Measurements from ENCODE around the gene GRIP1.

The GRIP1 gene

DNA sequence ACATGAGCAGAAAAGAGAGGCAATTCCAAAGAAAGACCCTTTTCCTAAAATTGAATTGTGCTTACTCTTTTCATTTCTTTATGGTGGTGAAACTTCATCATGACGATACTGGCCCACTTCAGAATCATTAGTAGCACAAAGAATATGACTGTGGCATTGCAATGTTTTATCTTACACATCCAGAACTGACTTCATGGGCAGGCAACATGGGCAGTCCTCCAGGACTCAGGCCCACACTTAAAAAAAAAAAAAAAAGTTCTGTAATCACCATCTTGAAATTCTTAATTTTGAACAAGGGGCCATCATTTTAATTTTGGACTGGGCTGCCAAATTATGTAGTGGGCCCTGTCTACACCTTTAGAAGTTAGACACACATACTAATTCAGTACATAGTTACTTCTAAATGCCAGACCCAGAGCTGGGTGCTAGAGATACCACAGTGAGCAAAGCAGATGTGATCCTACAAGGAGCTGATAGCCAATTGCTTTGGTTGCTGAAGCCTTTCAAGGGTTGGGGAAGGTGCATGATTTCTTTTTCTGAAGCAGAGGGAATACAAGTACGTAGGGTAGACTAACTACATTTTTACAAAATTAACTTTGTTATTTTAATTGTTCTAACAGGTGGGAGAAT is 341.4 kb downstream of the GRIP1 start:
- Histone ChIP-seq H3K4me3 (ENCODE audit: low read depth, low read length) (no peak overlapping the region), H3K9me3 (no peaks in the 10 kb centered on the region), H3K4me1 (no peaks in the 10 kb centered on the region), H3K36me3 (no peaks in the 10 kb centered on the region), H3K27me3 (no peaks in the 10 kb centered on the region)
- no peak for DNase-seq
- TF ChIP-seq, protein P1, sequence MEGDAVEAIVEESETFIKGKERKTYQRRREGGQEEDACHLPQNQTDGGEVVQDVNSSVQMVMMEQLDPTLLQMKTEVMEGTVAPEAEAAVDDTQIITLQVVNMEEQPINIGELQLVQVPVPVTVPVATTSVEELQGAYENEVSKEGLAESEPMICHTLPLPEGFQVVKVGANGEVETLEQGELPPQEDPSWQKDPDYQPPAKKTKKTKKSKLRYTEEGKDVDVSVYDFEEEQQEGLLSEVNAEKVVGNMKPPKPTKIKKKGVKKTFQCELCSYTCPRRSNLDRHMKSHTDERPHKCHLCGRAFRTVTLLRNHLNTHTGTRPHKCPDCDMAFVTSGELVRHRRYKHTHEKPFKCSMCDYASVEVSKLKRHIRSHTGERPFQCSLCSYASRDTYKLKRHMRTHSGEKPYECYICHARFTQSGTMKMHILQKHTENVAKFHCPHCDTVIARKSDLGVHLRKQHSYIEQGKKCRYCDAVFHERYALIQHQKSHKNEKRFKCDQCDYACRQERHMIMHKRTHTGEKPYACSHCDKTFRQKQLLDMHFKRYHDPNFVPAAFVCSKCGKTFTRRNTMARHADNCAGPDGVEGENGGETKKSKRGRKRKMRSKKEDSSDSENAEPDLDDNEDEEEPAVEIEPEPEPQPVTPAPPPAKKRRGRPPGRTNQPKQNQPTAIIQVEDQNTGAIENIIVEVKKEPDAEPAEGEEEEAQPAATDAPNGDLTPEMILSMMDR (IDR thresholded peaks at IDR 0.05; ENCODE audit: low read depth, low read length), result no peak

DNA sequence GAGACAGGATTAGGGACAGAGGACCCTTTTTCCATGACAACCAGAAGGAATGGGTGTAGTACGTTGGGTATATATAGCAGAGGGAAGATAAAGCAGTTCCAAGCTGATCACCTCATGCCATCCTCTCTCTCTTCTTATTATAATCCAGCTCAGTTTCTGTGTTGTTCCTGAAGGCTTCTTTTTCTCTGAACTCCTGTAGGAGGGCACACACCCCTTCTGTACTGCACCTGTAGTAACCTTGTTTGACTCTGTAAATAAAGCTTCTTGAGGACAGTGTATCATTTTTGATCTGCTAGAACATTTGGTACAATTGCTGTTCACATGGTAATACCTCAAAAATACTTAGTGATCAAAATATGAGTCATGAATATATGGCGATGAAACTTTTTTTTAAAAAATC is 343.1 kb downstream of the GRIP1 start:
- no peak for DNase-seq
- no peaks in the 10 kb centered on the region for H3K9me3 ChIP-seq
- no peak overlapping the region for H3K4me3 ChIP-seq (ENCODE audit: low read depth, low read length)
- TF ChIP-seq, protein P1 (IDR thresholded peaks at IDR 0.05; ENCODE audit: low read depth, low read length), result no peak
- H3K4me1 ChIP-seq, result no peaks in the 10 kb centered on the region
- no peaks in the 10 kb centered on the region for H3K27me3 ChIP-seq
- H3K36me3 ChIP-seq, result no peaks in the 10 kb centered on the region; the same call in 1 of the 2 replicates

DNA sequence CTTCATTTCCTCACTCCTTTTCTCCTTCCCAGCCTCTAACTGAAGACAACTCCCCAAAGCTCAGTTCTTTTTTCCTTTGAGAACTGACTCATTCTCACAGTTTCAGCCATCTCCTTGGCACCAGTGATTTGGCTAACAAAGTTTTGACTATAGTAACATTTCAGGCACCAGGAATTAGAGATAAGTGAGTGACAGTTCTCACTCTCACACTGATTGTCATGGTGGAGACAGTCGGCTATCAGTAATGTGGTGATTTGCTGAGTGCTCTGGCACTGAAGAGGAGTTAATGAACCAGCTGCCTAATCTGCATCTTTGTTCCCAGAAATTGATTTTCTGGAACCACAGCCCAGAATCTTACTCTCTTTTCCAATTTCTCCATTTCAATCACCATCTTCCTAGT is 347.1 kb downstream of the GRIP1 start:
- DNase-seq, result no peak
- TF ChIP-seq, protein P1 (IDR thresholded peaks at IDR 0.05; ENCODE audit: low read depth, low read length), result no peak

DNA sequence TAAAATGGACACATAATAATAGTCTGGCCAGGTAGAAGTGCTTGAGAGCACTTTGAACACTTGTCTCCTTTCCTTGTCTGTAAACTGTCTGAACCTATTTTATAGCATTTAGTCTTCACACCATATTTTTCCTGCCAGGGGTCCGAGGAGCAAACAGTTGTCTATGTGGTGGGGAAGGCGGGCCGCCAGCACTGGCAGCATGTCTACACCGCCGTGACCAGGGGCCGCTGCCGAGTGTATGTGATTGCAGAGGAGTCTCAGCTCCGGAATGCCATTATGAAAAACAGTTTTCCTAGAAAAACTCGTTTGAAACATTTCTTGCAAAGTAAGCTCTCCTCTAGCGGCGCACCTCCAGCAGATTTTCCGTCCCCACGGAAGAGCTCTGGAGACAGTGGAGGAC is 347.9 kb downstream of the GRIP1 start:
- no peaks in the 10 kb centered on the region for H3K27me3 ChIP-seq
- DNase-seq, result no peak
- no peaks in the 10 kb centered on the region for H3K4me1 ChIP-seq
- no peaks in the 10 kb centered on the region; the same call in 1 of the 2 replicates for H3K36me3 ChIP-seq
- no peaks in the 10 kb centered on the region for H3K9me3 ChIP-seq
- TF ChIP-seq, protein P1 (IDR thresholded peaks at IDR 0.05; ENCODE audit: low read depth, low read length), result no peak
- H3K4me3 ChIP-seq (ENCODE audit: low read depth, low read length), result no peak overlapping the region

More for the DNA sequence above, 347.1 kb downstream of the GRIP1 start:
- Histone ChIP-seq H3K4me1 (no peaks in the 10 kb centered on the region), H3K4me3 (ENCODE audit: low read depth, low read length) (no peak overlapping the region), H3K9me3 (no peaks in the 10 kb centered on the region), H3K36me3 (no peaks in the 10 kb centered on the region; the same call in 1 of the 2 replicates), H3K27me3 (no peaks in the 10 kb centered on the region)

DNA sequence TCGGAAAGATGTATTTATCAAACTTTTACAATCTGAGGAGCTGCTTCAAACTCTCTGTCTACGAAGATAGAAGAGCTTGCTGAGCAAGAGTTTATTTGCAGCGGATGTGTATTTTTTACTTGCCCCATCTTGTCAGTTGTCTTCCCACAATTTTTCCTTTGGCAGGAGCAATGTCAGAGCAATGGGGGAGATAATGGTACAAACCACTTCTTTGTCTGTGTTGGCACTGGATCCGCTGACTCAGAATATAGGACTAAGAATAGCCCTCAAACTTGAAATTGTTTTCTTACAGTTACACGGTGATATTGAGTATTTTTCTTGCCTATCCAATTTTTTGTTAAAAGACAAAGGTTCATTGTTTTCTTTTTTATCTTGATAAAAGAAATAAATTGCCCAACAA is 348.9 kb downstream of the GRIP1 start:
- TF ChIP-seq, protein P1 (IDR thresholded peaks at IDR 0.05; ENCODE audit: low read depth, low read length), result no peak
- no peaks in the 10 kb centered on the region for H3K27me3 ChIP-seq
- H3K4me3 ChIP-seq (ENCODE audit: low read depth, low read length), result no peak overlapping the region
- no peak for DNase-seq
- no peaks in the 10 kb centered on the region; the same call in 1 of the 2 replicates for H3K36me3 ChIP-seq
- no peaks in the 10 kb centered on the region for H3K9me3 ChIP-seq
- no peaks in the 10 kb centered on the region for H3K4me1 ChIP-seq

DNA sequence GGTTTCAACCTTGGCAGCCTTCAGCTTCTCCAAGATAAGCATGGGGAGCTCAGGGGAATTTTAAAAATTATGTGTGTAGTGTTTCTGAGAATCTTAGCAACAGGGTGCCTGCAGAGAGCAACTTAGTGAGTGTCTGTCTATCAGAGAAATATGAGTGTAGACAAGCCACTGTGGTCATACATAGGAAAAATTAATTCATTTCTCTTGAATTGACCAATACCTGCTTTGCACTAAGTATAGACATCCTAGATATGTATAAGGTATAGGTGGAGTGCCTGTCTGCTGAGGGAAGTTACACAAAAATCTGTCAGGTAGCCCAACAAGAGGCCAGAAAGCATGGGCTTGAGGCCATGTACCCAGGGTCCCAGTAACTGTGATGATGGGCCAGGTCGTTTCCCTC is 355.9 kb downstream of the GRIP1 start:
- Histone ChIP-seq H3K36me3 (no peaks in the 10 kb centered on the region), H3K9me3 (no peaks in the 10 kb centered on the region), H3K27me3 (no peaks in the 10 kb centered on the region), H3K4me3 (ENCODE audit: low read depth, low read length) (no peak overlapping the region), H3K4me1 (no peaks in the 10 kb centered on the region; the same call in 1 of the 2 replicates)
- DNase-seq, result no peak
- TF ChIP-seq, protein P1 (IDR thresholded peaks at IDR 0.05; ENCODE audit: low read depth, low read length), result no peak

Data from BE2C (cell line).